DOHH2 (cell line): Measurements from ENCODE around the gene PAPOLB.

Source experiments
- H3F3A ChIP-seq: fragments of 200-600 bp; sonication (generic), shearing (Covaris generic); 2 replicates; pipeline ENCODE4 v1.6.0; 2016; ENCODE audit warnings: antibody characterized with exemption, mild to moderate bottlenecking; ENCODE audit not compliant: control insufficient read depth, insufficient read depth
- H3K27ac ChIP-seq: fragments of 200-600 bp; sonication (generic); 2 replicates; pipeline ENCODE4 v1.5.1; 2014; ENCODE audit warnings: low read depth, mild to moderate bottlenecking, low read length, moderate library complexity
- H3K27me3 ChIP-seq: fragments of 200-600 bp; sonication (generic); 2 replicates; pipeline ENCODE4 v1.6.1; 2014; ENCODE audit warnings: mild to moderate bottlenecking, low read length, mixed read lengths; ENCODE audit not compliant: control insufficient read depth
- H3K36me3 ChIP-seq: fragments of 200-600 bp; sonication (generic); 2 replicates; pipeline ENCODE4 v1.6.1; 2014; ENCODE audit warnings: mild to moderate bottlenecking, low read length, moderate library complexity, mixed read lengths; ENCODE audit not compliant: control insufficient read depth
- H3K4me1 ChIP-seq: fragments of 200-600 bp; sonication (generic); 2 replicates; pipeline ENCODE4 v1.6.1; 2014; ENCODE audit warnings: mild to moderate bottlenecking, low read length, mixed read lengths; ENCODE audit not compliant: control insufficient read depth
- H3K4me2 ChIP-seq: fragments of 200-600 bp; sonication (generic); 2 replicates; pipeline ENCODE4 v1.6.0; 2014; ENCODE audit warnings: mild to moderate bottlenecking, low read length, moderate library complexity
- H3K4me3 ChIP-seq: fragments of 200-600 bp; sonication (generic); 2 replicates; pipeline ENCODE4 v1.5.1; 2014; ENCODE audit warnings: mild to moderate bottlenecking, low read length, mixed read lengths
- H3K79me2 ChIP-seq: fragments of 200-600 bp; sonication (generic); 2 replicates; pipeline ENCODE4 v1.6.1; 2014; ENCODE audit warnings: mild to moderate bottlenecking, low read length, mixed read lengths; ENCODE audit not compliant: control insufficient read depth
- H3K9me2 ChIP-seq: fragments of 200-600 bp; sonication (generic); replicated peaks from 2 replicates; pipeline ENCODE4 v1.6.1; 2014; ENCODE audit warnings: mild to moderate bottlenecking, low read length, mixed read lengths; ENCODE audit not compliant: control insufficient read depth
- H3K9me3 ChIP-seq: fragments of 200-600 bp; sonication (generic); 2 replicates; pipeline ENCODE4 v1.6.1; 2014; ENCODE audit warnings: antibody characterized with exemption, low read length, mixed read lengths; ENCODE audit not compliant: control insufficient read depth, insufficient read depth
- H4K20me1 ChIP-seq: fragments of 200-600 bp; sonication (generic); 2 replicates; pipeline ENCODE4 v1.6.0; 2014; ENCODE audit warnings: low read depth, mild to moderate bottlenecking, antibody characterized with exemption, low read length, moderate library complexity; ENCODE audit not compliant: control insufficient read depth, insufficient read depth
- EZH2phosphoT487 ChIP-seq: fragments of 200-600 bp; sonication (generic); IDR thresholded peaks from 2 replicates; pipeline ENCODE4 v1.6.1; 2017; ENCODE audit warnings: borderline replicate concordance, mild to moderate bottlenecking, antibody characterized with exemption, low read length, moderate library complexity, mixed read lengths
- TF ChIP-seq, protein P1 (sequence below): fragments of 200-600 bp; sonication (generic); IDR thresholded peaks from one replicate; pipeline ENCODE4 v1.5.1; 2014; ENCODE audit warnings: antibody characterized with exemption, mild to moderate bottlenecking, low read depth, low read length; ENCODE audit not compliant: poor library complexity, severe bottlenecking

The PAPOLB gene

DNA sequence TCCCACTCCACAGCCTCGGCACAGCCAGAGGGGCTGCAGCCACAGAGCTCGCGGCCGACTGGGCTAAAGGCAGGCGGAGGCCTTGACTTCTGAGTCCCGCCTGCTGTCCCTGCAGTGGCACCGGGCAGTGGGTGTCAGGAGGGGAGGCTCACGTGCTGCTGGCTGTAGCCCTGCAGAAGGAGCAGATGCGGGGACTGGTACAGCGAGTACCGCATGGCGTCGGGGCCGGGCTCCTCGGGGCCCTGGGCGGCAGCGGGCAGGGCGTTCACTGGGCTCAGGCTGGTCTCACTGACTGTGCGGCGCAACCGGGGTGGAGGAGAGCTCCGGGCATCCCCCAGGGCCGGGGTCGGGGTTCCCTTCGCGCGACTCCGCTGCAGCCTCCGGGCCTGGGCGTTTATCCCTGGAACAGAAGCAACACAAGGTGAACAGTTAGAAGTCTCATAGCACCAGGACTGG, 25.6 kb downstream of the PAPOLB start:
- Histone ChIP-seq H3K36me3 (no peaks in the 10 kb centered on the region), H3K79me2 (no peaks in the 10 kb centered on the region), H4K20me1 (no peaks in the 10 kb centered on the region), H3K9me2 (no peaks in the 10 kb centered on the region), H3K27ac (no peak overlapping the region), H3K9me3 (no peaks in the 10 kb centered on the region), H3K4me3 (no peak overlapping the region), H3F3A (no peaks in the 10 kb centered on the region), H3K4me2 (no peak overlapping the region), H3K4me1 (no peaks in the 10 kb centered on the region), H3K27me3 (no peaks in the 10 kb centered on the region)
- TF ChIP-seq, protein P1, sequence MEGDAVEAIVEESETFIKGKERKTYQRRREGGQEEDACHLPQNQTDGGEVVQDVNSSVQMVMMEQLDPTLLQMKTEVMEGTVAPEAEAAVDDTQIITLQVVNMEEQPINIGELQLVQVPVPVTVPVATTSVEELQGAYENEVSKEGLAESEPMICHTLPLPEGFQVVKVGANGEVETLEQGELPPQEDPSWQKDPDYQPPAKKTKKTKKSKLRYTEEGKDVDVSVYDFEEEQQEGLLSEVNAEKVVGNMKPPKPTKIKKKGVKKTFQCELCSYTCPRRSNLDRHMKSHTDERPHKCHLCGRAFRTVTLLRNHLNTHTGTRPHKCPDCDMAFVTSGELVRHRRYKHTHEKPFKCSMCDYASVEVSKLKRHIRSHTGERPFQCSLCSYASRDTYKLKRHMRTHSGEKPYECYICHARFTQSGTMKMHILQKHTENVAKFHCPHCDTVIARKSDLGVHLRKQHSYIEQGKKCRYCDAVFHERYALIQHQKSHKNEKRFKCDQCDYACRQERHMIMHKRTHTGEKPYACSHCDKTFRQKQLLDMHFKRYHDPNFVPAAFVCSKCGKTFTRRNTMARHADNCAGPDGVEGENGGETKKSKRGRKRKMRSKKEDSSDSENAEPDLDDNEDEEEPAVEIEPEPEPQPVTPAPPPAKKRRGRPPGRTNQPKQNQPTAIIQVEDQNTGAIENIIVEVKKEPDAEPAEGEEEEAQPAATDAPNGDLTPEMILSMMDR = no peak
- TF ChIP-seq EZH2phosphoT487 = no peak

- Histone ChIP-seq H3K9me2 (no peaks in the 10 kb centered on the region), H4K20me1 (no peaks in the 10 kb centered on the region), H3K27ac (no peak overlapping the region), H3F3A (no peaks in the 10 kb centered on the region), H3K9me3 (no peaks in the 10 kb centered on the region), H3K4me2 (no peak overlapping the region), H3K79me2 (no peaks in the 10 kb centered on the region), H3K4me1 (no peaks in the 10 kb centered on the region), H3K27me3 (no peaks in the 10 kb centered on the region), H3K36me3 (no peaks in the 10 kb centered on the region), H3K4me3 (no peak overlapping the region)
- TF ChIP-seq, protein P1 = no peak
- no peak for TF ChIP-seq EZH2phosphoT487
Measured at GRCh38 chr7:4835398-4836205, 26.2 kb downstream of the PAPOLB start.

- Histone ChIP-seq H3K4me1 (no peaks in the 10 kb centered on the region), H3K36me3 (no peaks in the 10 kb centered on the region), H3K27me3 (no peaks in the 10 kb centered on the region), H3F3A (no peaks in the 10 kb centered on the region), H3K4me2 (no peak overlapping the region), H3K9me3 (no peaks in the 10 kb centered on the region), H4K20me1 (no peaks in the 10 kb centered on the region), H3K9me2 (no peaks in the 10 kb centered on the region), H3K27ac (no peak overlapping the region), H3K79me2 (no peaks in the 10 kb centered on the region), H3K4me3 (no peak overlapping the region)
- TF ChIP-seq, protein P1 = no peak
- TF ChIP-seq EZH2phosphoT487 = no peak
Measured at GRCh38 chr7:4834601-4835397, 27.0 kb downstream of the PAPOLB start.
